T-helper 1 cell treated with Interleukin-12 subunit alpha and Interleukin-12 subunit beta and Interleukin-4 antibody, amounts not matched to agents 30 ng/mL and 1 ng/mL, for 36 hours (primary cell): ENCODE results near the gene SATL1. TPM values are rescaled to one million over a fixed set of nuclear protein-coding genes. Genes with fewer than 3 reads are reported as not detected.
"Not testable (repeated sequence)": the region's sequence is repeated elsewhere in the genome, so short reads cannot be mapped to it uniquely, and the experiment has no call there.

ENCODE experiments used
- intact Hi-C: fragments of 100-400 bp; cut with micrococcal nuclease; formaldehyde crosslinking; loops from one replicate; pipeline ENCODE4 v1.15.1; 2024
- total RNA-seq: library from RNA; stranded (reverse); gene quantifications from 2 replicates; pipeline ENCODE4 v1.2.3, GENCODE V29; 2022

The SATL1 gene
- total RNA-seq, 1 donor from 2014 or later: not detected

DNA sequence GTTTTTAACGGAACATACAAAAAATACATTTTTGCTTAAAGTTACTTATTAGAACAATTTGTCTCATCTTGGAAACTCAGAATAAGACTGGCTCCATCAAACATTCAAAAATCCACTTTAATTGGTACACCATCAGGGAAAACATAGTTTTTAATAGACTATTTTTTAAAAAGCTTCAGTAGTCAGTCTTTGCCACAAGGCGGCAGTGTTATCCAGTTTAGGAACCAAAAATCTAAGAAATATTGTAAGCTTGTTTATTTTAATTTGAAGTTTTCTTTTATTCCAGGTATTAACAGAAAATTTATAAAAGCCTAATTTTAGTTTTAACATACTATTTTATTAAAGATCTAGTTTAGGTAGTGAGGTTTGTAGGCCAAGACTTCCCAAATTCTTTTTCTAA lies 132.2 kb downstream of the SATL1 start:
- intact Hi-C loops: no loop called here

DNA sequence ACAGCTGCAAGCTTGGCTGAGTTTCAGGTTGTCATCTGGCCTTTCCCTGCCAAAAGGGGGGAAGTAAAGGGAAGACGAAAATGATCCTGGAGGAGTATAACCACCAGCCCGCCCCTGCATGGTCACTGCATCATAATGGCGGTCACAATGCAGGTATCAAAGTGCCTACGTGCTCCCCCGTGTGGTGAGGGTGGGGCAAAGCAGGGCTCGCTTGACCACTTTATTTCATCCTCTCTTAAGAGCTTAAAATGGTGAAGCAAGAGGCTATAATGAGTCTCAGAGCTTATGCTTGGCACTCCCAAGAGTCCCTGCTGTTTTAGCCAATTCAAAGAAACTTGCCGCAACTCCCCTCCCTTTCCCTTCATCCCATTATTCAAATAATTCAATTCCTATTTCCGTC lies 134.3 kb downstream of the SATL1 start:
- intact Hi-C loops: no loop called here

DNA sequence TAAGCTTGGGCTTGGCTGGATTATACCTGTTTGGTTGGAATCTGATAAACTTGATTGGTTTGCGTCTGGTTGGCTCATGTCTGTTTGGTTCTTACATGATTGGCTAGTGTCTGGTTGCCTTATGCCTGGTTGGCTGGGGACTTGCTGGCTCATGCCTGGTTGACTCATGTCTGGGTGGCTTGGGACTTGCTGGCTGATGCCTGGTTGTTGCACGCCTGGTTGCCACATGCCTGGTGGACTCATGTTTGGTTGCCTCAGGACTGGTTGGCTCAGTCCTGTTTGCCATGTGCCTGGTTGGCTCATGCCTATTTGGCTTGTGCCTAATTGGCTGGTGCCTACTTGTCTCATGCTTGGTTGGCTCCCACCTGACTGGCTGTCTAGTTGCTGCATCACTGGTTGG lies 135.4 kb downstream of the SATL1 start:
- intact Hi-C loops: no loop called here

DNA sequence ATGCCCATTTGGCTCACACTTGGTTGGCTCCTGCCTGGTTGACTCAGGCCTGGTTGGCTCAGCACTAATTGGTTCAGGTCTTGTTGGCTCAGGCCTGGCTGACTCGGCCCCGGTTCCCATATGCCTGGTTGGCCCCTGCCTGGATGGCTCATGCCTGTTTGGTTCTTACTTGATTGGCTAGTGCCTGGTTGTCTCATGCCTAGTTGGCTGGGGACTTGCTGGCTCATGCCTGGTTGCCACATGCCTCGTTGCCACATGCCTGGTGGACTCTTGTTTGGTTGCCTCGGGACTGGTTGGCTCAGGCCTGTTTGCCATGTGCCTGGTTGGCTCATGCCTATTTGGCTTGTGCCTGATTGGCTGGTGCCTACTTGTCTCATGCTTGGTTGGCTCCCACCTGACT lies 136.2 kb downstream of the SATL1 start:
- intact Hi-C loops: no loop called here

GRCh38 chrX:85089321-85089840 lies 154.2 kb downstream of the SATL1 start:
- intact Hi-C loops: no loop called here

- intact Hi-C loops: loop anchor here (1.0 kb wide), 1 partner anchor 459 kb away; no protein-coding TSS in a partner anchor
These were observed 158.7 kb downstream of the SATL1 start for GRCh38 chrX:85084770-85085393.

DNA sequence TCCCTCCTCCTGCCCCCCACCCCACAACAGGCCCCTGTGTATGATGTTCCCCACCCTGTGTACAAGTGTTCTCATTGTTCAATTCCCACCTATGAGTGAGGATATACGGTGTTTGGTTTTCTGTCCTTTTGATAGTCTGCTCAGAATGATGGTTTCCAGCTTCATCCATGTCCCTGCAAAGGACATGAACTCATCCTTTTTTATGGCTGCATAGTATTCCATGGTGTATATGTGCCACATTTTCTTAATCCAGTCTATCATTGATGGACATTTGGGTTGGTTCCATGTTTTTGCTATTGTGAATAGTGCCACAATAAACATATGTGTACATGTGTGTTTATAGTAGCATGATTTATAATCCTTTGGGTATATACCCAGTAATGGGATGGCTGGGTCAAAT lies 166.3 kb downstream of the SATL1 start:
- intact Hi-C loops: not testable (repeated sequence)

GRCh38 chrX:85065512-85066198 lies 177.9 kb downstream of the SATL1 start:
- intact Hi-C loops: no loop called here

GRCh38 chrX:85052636-85053343 lies 190.8 kb downstream of the SATL1 start:
- intact Hi-C loops: loop anchor here (1.0 kb wide), 1 partner anchor 323 kb away; no protein-coding TSS in a partner anchor

- intact Hi-C loops: no loop called here
These were observed 191.4 kb downstream of the SATL1 start for GRCh38 chrX:85052205-85052604.

- intact Hi-C loops: no loop called here
These were observed 192.0 kb downstream of the SATL1 start for GRCh38 chrX:85051627-85052026.

Other genes starting within 250 kb of the SATL1 start
- 14.3 and 15.0 TPM in 2 replicates for gene APOOL, start 239.9 kb downstream of the SATL1 start, total RNA-seq
- gene ZNF711, start 212 bp upstream of the SATL1 start, total RNA-seq: 0.12 and 0.54 TPM in 2 replicates
- gene POF1B, start 135.9 kb upstream of the SATL1 start, total RNA-seq: 0.12 and 0.29 TPM in 2 replicates